Measurements from ENCODE around the gene IFT43.

DNA sequence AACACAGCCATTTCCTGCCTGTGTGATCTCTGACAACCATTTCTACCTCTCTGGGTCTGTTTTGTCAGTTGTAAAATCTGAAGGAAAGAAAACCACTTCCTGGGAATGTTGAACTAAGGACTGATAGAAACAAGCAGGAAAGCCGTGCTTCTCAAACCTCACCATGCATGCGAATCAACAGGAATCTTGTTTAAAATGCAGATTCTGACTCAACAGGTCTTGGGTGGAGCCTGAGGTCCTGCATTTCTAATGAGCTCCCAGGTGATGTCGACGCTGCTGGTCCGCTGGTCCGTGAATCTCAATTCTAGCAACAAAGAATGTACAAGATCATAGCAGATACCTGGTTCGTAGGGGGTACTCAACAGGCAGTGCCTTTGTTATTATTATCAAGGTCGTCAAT is 128.1 kb downstream of the IFT43 start:
- TF ChIP-seq, protein P1, sequence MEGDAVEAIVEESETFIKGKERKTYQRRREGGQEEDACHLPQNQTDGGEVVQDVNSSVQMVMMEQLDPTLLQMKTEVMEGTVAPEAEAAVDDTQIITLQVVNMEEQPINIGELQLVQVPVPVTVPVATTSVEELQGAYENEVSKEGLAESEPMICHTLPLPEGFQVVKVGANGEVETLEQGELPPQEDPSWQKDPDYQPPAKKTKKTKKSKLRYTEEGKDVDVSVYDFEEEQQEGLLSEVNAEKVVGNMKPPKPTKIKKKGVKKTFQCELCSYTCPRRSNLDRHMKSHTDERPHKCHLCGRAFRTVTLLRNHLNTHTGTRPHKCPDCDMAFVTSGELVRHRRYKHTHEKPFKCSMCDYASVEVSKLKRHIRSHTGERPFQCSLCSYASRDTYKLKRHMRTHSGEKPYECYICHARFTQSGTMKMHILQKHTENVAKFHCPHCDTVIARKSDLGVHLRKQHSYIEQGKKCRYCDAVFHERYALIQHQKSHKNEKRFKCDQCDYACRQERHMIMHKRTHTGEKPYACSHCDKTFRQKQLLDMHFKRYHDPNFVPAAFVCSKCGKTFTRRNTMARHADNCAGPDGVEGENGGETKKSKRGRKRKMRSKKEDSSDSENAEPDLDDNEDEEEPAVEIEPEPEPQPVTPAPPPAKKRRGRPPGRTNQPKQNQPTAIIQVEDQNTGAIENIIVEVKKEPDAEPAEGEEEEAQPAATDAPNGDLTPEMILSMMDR (IDR thresholded peaks at IDR 0.05), result no peak
- no peak for TF ChIP-seq POLR2AphosphoS5 (IDR thresholded peaks at IDR 0.05; ENCODE audit: low read depth, low read length)

All from Panc1 (cell line).